ENCODE data around the gene PRCC. TPM values are rescaled to one million over a fixed set of nuclear protein-coding genes. Genes with fewer than 3 reads are reported as not detected.

PRCC gene
- total RNA-seq, 2 experiments from 2014 or later: 49.5 to 50.0 TPM

DNA sequence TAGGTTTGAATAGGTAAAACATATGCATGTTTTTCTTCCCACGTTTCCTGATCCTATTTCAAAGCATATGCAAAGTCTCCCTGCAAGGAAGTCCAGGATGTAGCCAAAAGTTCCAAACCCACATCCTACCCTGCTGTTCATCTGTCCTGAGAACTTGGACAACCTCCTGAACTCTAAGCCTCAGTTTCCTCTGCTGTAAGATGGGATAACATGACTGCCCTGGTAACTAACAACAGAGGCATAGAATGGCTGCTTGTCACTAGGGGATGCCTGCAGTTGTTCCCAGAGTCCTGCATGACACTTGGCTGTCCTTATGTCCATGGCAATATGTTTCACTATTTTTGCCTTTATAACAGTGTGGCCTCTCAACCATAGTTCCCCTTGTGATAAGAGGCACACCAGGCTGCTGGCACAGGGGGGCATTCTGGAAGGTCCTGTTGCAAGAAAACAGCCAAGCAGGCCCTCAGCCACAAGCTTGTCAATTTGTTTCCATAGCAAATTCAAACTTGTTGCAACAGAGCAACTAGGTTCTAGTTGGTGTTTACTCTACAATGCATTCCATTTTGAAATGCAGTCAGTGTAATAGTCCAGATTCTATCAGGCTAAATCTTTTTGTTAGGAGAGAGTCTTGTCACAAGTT is 14.4 kb upstream of the PRCC start:
- Histone ChIP-seq H3K27me3 (ENCODE audit: control insufficient read depth in 1 of 2, insufficient read depth in 2 of 2, low read length in 2 of 2) (no peaks in the 10 kb centered on the region), H3K9me3 (ENCODE audit: control insufficient read depth in 1 of 2, insufficient read depth in 1 of 2, low read length in 2 of 2) (no peaks in the 10 kb centered on the region), H3K36me3 (ENCODE audit: insufficient read depth, low read length) (no peaks in the 10 kb centered on the region), H3K4me3 (ENCODE audit: low read length) (no peak overlapping the region), H3K27ac (ENCODE audit: low read depth in 1 of 2, low read length in 2 of 2) (no peak overlapping the region), H3K4me1 (ENCODE audit: insufficient read depth, low read length) (peaks cover 40% of the 10 kb centered on the region)
- TF ChIP-seq, protein P1, sequence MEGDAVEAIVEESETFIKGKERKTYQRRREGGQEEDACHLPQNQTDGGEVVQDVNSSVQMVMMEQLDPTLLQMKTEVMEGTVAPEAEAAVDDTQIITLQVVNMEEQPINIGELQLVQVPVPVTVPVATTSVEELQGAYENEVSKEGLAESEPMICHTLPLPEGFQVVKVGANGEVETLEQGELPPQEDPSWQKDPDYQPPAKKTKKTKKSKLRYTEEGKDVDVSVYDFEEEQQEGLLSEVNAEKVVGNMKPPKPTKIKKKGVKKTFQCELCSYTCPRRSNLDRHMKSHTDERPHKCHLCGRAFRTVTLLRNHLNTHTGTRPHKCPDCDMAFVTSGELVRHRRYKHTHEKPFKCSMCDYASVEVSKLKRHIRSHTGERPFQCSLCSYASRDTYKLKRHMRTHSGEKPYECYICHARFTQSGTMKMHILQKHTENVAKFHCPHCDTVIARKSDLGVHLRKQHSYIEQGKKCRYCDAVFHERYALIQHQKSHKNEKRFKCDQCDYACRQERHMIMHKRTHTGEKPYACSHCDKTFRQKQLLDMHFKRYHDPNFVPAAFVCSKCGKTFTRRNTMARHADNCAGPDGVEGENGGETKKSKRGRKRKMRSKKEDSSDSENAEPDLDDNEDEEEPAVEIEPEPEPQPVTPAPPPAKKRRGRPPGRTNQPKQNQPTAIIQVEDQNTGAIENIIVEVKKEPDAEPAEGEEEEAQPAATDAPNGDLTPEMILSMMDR (IDR thresholded peaks at IDR 0.05): no peak
- Mint-ChIP-seq H3K4me3 (peak overlapping the region; percentile 91), H3K27me3 (no peaks in the 10 kb centered on the region), H3K36me3 (ENCODE audit: low read depth) (peaks cover 17% of the 10 kb centered on the region), H3K4me1 (ENCODE audit: low read depth) (peaks cover 52% of the 10 kb centered on the region), H3K9me3 (no peaks in the 10 kb centered on the region), H3K27ac (peak overlapping the region; percentile 85)
- POLR2A ChIA-PET: interaction anchor here (0.7 to 3.8 kb wide), 4 partner anchors 12 to 106 kb away, joined by 3 to 74 read pairs (median 41); partner anchors contain the start of genes ISG20L2, METTL25B, MRPL24 and PRCC
- no peak for ATAC-seq (ENCODE audit: poor library complexity)
- intact Hi-C loops (cut with DNase I, micrococcal nuclease): loop anchor here in 1 of 2 experiments (1.0 to 2.0 kb wide), 2 partner anchors 13 to 24 kb away; partner anchors contain the start of genes ISG20L2 and METTL25B
- CTCF ChIA-PET: interaction anchor here (1.7 to 2.6 kb wide), 2 partner anchors 14 to 26 kb away, joined by 8 to 30 read pairs; partner anchors contain the start of genes METTL25B and PRCC
- no peak for DNase-seq

DNA sequence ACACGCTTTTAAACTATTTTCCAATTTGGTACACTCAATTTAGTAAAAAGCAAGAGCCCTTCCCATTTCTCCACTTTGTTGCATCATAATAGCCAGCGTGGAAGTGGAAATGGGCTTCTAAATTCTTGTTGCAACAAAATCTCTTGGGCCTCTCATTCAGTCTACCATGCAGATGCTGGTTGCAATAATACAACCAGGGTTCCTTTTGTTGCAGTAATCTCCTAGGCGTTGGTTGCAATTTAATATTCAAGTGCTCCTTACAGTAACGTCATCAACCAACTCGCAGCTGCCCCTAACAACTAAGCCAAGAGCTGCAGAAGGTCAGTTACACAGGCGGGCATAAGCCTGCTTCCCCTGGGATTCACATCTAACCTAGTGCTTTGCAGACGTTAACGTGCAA is 13.1 kb upstream of the PRCC start:
- DNase-seq (no peak), ATAC-seq (ENCODE audit: poor library complexity) (no peak)
- H3K36me3 ChIP-seq (ENCODE audit: insufficient read depth, low read length): no peaks in the 10 kb centered on the region
- no peak overlapping the region for H3K27ac ChIP-seq (ENCODE audit: low read depth in 1 of 2, low read length in 2 of 2)
- POLR2A ChIA-PET: interaction anchor here (1.5 kb wide), 1 partner anchor 28 kb away, joined by 3 read pairs; no protein-coding TSS in a partner anchor
- no peaks in the 10 kb centered on the region for H3K9me3 Mint-ChIP-seq
- no peaks in the 10 kb centered on the region for H3K27me3 Mint-ChIP-seq
- no peak overlapping the region for H3K4me3 ChIP-seq (ENCODE audit: low read length)
- TF ChIP-seq, protein P1 (IDR thresholded peaks at IDR 0.05): no peak
- H3K4me1 Mint-ChIP-seq (ENCODE audit: low read depth): peaks cover 45% of the 10 kb centered on the region
- peaks cover 27% of the 10 kb centered on the region for H3K4me1 ChIP-seq (ENCODE audit: insufficient read depth, low read length)
- no peaks in the 10 kb centered on the region for H3K9me3 ChIP-seq (ENCODE audit: control insufficient read depth in 1 of 2, insufficient read depth in 1 of 2, low read length in 2 of 2)
- no peak overlapping the region for H3K27ac Mint-ChIP-seq
- peaks cover 17% of the 10 kb centered on the region for H3K36me3 Mint-ChIP-seq (ENCODE audit: low read depth)
- H3K4me3 Mint-ChIP-seq: peak overlapping the region; percentile 56
- H3K27me3 ChIP-seq (ENCODE audit: control insufficient read depth in 1 of 2, insufficient read depth in 2 of 2, low read length in 2 of 2): no peaks in the 10 kb centered on the region
- CTCF ChIA-PET: no interaction called here
- intact Hi-C loops (cut with DNase I, micrococcal nuclease): no loop called here

DNA sequence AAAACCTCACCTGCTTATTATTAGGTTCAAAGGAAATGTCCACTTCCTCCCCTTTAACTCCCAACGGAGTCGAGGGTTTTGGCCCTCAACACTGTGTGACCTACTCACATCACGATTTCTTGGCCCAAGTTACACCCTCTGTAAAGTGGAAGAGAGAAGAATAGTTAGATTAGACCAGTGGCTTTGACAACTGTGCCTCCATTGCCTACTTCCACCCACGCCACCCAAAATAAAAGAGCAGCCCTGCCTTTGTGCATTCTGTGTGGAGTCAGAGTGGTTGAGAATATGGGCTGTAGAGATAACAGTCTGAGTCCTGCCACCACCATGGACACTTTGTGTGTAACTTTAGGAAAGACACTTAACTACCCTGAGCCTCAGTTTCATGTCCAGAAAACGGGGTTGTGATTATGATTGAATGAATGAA is 11.8 kb upstream of the PRCC start:
- Mint-ChIP-seq H3K27ac (no peak overlapping the region), H3K9me3 (no peaks in the 10 kb centered on the region), H3K36me3 (ENCODE audit: low read depth) (peaks cover 12% of the 10 kb centered on the region)

More for the DNA sequence above, 11.8 kb upstream of the PRCC start:
- peaks cover 32% of the 10 kb centered on the region for H3K4me1 Mint-ChIP-seq (ENCODE audit: low read depth)
- H3K4me3 Mint-ChIP-seq: peak overlapping the region; percentile 20
- no peak overlapping the region for H3K4me3 ChIP-seq (ENCODE audit: low read length)
- peaks cover 14% of the 10 kb centered on the region for H3K4me1 ChIP-seq (ENCODE audit: insufficient read depth, low read length)
- ATAC-seq (ENCODE audit: poor library complexity) (no peak), DNase-seq (no peak)
- TF ChIP-seq, protein P1 (IDR thresholded peaks at IDR 0.05): no peak
- H3K27ac ChIP-seq (ENCODE audit: low read depth in 1 of 2, low read length in 2 of 2): no peak overlapping the region
- no peaks in the 10 kb centered on the region for H3K27me3 Mint-ChIP-seq
- ChIA-PET POLR2A (interaction anchor here (1.1 to 1.5 kb wide), 2 partner anchors 8 to 29 kb away, joined by 3 read pairs; no protein-coding TSS in a partner anchor), CTCF (interaction anchor here (1.5 to 2.2 kb wide), 2 partner anchors 29 to 66 kb away, joined by 7 to 9 read pairs; no protein-coding TSS in a partner anchor)
- H3K9me3 ChIP-seq (ENCODE audit: control insufficient read depth in 1 of 2, insufficient read depth in 1 of 2, low read length in 2 of 2): no peaks in the 10 kb centered on the region
- intact Hi-C loops (cut with DNase I, micrococcal nuclease): no loop called here
- H3K36me3 ChIP-seq (ENCODE audit: insufficient read depth, low read length): no peaks in the 10 kb centered on the region
- no peaks in the 10 kb centered on the region for H3K27me3 ChIP-seq (ENCODE audit: control insufficient read depth in 1 of 2, insufficient read depth in 2 of 2, low read length in 2 of 2)

Data from CD4-positive, alpha-beta T cell (primary cell).